IPS-NIHi7 (cell line): Measurements from ENCODE around the gene ITPRID1.
"Not testable (repeated sequence)": the region's sequence is repeated elsewhere in the genome, so short reads cannot be mapped to it uniquely, and the experiment has no call there.

Experiments used
- DNase-seq: peaks from one replicate; pipeline ENCODE4 v3.0.0; 2012; ENCODE audit warnings: mixed read lengths; ENCODE audit errors: extremely low spot score

The ITPRID1 gene

DNA sequence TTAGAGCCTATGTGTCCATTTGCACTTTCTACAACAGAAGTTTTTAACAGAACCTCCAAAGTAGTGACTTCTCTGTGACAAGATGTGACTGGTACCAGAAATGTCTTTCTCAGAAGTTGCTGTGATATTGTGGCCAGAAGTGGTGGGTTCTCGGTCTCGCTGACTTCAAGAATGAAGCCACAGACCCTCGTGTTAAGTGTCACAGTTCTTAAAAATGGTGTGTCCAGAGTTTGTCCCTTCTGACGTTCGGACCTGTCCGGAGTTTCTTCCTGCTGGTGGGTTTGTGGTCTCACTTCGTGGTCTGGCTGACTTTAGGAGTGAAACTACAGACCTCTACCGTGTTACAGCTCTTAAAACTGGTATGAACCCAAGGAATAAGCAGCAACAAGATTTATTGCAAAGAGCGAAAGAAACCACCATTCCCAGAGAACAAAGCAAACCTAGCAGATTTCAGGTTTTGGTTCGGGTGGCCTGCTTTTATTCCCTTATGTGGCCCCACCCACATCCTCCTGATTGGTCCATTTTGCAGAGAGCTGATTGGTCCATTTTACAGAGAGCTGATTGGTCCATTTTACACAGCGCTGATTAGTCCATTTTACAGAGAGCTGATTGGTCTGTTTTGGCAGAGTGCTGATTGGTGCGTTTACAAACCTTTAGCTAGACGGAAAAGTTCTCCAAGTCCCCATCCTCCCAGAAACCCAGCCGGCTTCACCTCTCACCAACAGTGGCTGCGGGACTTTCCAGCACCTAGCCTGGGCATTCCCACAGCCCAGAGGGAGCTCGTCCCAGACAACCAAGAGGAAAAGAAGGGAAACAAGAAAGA, 3.0 kb downstream of the ITPRID1 start:
- DNase-seq: no peak

DNA sequence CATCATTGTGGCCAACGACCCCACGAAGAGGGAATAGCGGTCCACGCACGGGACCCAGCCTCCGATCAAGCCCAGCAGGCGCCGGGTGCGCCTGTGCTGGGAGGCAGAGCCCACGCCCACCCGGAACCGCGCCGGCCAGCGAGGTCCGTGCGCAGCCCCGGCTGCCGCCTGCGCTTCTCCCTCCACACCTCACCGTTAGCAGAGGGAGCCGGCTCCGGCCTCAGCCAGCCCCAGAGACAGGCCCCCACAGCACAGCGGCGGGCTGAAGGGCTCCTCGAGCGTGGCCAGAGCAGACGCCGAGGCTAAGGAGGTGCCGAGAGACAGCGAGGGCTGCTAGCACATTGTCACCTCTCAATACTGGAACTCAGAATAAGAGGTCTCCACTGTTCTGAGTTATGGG, 3.6 kb downstream of the ITPRID1 start:
- DNase-seq: no peak

DNA sequence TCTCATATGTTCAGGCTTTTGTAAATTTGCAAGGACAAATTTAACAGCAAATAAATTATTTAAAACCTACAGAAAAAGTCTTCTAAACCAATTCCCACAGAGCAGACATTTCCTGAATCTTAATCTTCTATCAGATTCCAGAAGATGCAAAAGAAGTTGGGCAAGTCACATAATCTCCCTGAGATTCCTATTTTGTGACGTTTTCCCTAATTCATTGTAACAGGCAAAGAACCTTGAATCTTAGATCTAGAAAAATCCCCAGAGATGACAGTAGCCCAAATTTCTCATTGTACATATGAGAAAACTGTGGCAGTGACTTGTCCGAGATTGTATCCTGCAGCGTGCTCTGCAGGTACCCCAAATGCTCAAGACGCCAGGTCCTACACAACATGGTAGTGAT, 4.9 kb downstream of the ITPRID1 start:
- DNase-seq: no peak

- no peak for DNase-seq
Observed at GRCh38 chr7:31521336-31522010, 7.6 kb downstream of the ITPRID1 start.

GRCh38 chr7:31526864-31527263, 13.0 kb downstream of the ITPRID1 start:
- DNase-seq: no peak

DNA sequence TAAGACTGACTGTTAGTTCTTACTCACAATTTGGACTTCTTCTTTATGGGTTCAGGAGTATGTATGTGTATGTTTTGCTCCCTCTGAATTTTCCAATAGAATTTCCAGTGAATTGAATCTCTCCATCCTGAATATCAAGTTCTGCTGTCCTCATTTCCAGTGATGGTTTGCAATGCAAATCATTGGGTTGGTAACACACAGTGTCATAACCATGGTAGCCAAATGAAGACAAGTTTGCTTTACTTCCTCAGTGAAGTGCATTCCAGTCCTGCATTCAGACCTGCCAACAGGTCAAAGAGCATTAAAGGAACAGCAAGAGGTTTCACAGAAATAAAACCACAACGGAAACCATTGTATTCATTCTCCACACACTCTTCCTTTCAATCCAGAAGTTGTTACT, 15.2 kb downstream of the ITPRID1 start:
- DNase-seq: no peak

DNA sequence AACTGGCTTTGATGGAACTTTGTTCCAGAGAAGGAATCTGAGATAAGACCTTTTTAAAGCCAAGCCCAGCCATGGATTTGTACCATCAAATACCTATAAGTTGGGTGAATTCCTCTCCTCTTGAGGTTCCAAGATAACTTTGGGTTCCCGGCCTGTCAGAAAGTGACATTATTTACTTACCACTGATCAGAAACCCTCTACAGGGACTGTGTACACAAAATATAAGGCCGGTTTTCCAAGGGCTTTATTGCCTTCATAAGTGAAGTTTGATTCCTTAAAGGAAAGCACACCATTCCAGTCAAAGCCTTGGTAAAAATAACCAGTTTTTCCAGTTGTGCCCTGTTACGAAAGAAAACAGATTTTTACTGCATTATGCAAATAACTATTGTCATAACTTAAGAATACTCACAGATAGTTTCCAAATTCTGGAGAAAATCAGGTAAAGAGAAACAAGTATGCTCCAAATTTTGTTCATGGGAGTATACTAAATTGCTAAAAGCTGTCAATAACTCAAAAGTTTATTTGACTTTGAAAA, 26.8 kb downstream of the ITPRID1 start:
- not testable (repeated sequence) for DNase-seq

DNA sequence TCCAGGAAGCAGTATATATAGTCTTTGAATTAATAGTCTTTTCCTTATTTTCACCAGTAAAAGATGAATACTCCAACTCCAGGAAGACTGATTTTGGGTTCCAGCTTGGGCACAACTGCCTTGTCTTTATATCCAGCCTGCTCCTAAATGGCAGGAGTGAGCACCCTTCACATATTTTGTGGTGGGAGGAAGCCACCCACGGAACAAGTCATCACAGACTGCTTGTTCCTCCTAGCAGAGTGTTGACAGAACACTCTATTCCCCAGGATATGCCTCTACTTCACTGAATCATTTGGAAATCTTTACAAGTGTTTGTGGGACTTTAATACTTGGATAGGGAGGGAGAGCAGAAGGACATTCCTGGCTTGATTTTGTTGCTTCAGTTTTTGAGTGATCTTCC, 31.7 kb downstream of the ITPRID1 start:
- no peak for DNase-seq

DNA sequence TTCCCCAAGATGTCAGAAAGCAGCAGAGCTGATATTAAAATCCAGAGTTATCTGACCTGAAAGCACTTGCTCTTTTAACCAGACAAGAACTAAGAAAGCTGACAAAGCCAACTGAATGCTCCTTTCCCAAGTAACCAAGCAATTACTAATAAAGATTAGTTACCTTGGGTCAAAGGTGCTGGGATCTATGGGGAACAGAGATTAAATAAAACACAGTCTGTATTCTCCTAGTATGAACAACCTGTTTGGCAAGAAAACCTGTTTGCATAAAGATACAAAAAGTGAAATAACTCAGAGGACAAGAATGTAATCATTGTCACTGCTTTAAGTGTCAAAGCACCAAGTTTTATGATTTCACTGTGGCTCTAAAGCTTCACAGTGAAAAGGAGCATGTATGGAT, 35.7 kb downstream of the ITPRID1 start:
- no peak for DNase-seq

GRCh38 chr7:31550432-31550831, 36.5 kb downstream of the ITPRID1 start:
- DNase-seq: no peak

GRCh38 chr7:31553661-31554081, 39.8 kb downstream of the ITPRID1 start:
- no peak for DNase-seq

GRCh38 chr7:31562002-31562401, 48.1 kb downstream of the ITPRID1 start:
- DNase-seq: no peak

- DNase-seq: no peak
Observed at GRCh38 chr7:31563522-31563921, 49.6 kb downstream of the ITPRID1 start.

GRCh38 chr7:31563951-31564350, 50.1 kb downstream of the ITPRID1 start:
- no peak for DNase-seq

DNA sequence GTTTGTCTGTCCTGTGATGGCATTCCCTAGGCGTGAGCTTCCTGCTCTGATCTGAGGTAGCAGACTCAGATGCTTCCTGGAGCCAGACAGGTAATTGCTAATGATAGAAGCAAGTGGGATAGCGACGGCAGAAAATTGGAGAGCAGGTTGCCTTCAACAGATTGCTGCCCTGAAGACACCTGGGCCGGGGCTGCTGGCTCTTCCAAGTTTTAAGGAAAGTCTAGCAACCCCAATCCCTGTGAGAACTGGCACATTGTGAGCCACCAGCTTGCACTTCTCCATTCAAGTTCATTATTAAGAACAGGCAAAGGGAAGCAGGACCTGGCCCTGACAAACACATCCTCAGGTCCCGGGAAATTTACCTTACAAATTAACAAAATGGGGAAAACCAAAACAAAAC, 50.8 kb downstream of the ITPRID1 start:
- no peak for DNase-seq

GRCh38 chr7:31569528-31569927, 55.6 kb downstream of the ITPRID1 start:
- DNase-seq: no peak

DNA sequence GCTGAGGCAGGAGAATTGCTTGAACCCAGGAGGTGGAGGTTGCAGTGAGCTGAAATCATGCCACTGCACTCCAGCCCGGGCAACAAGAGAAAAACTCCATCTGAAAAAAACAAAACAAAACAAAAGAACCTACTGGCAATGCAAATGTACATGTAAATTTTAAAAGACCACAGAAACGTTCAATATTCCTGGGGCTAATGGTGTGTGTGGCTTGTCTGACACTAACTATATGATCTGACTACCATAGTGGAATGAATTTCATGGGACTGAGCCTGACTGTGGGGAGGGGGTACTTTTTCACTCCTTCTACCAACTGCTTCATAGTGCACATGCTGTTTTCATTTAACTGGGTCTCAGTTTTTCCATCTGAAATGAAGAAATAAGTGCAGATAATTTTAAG, 69.6 kb downstream of the ITPRID1 start:
- no peak for DNase-seq

GRCh38 chr7:31583942-31584341, 70.1 kb downstream of the ITPRID1 start:
- no peak for DNase-seq

- DNase-seq: no peak
Observed at GRCh38 chr7:31595390-31595789, 81.5 kb downstream of the ITPRID1 start.

DNA sequence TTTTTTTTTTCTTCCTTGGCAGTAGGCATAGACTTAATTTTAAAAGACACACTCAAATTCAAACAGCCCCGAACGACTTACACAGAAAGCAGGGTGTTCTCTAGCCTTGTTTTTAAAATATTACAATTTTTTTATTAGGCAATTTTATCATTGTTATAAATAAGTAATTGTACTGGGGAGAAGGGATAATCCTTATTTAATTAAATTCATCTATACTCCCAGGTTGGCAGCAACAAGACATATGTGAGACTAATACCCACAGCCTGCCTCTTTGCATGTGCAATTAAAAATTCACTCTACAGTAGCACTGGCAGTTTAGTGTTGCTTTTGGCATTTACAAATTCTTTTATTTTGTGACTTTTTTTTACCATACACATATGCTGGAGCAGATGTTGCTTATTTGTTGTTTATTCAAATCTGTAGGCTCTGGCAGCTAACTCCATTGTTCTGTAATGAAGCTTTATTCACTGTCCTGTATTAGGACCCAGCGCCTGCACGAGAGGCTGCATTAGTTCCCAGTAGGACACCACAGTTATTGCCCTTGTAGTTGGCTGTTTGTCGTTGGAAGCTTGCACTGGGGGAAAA, 88.2 kb downstream of the ITPRID1 start:
- DNase-seq: no peak

- no peak for DNase-seq
Observed at GRCh38 chr7:31603046-31603445, 89.2 kb downstream of the ITPRID1 start.

- DNase-seq: no peak
Observed at GRCh38 chr7:31613604-31614003, 99.7 kb downstream of the ITPRID1 start.

DNA sequence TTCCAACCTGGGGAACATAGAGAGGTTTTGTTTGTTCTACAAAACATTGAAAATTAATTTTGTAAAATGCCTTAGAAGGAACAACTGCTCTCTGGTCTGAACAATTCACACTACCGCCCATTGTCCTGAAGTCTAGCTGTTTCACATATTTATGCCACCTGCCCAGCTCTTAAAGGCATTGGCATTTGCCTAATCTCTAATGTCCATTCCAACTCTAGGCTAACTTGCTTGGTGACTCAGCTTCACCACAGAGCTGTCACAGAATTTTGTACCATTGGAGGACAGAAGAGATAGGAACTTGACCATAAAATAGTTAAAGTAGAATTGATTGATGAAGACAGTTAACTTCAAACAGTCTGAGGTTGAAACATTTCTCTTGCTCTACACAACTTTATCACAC, 119.6 kb downstream of the ITPRID1 start:
- no peak for DNase-seq
